Measurements from ENCODE around the gene HSPA12A.

Gene HSPA12A

GRCh38 chr10:116742367-116743265 lies at the start of gene HSPA12A:
TSS of gene HSPA12A (minus strand) at chr10:116742566. CDS start at chr10:116742469, 97 bp downstream.
- DNase-seq, result peak; percentile 33

- DNase-seq, result no peak
Measured at GRCh38 chr10:116791241-116791640, 48.9 kb upstream of the HSPA12A start.

- DNase-seq, result peak; percentile 20
Measured at GRCh38 chr10:116787893-116788665, 45.7 kb upstream of the HSPA12A start.

GRCh38 chr10:116787053-116787659 lies 44.8 kb upstream of the HSPA12A start:
- DNase-seq, result no peak

- no peak for DNase-seq
Measured at GRCh38 chr10:116785867-116786266, 43.5 kb upstream of the HSPA12A start.

GRCh38 chr10:116785282-116785681 lies 42.9 kb upstream of the HSPA12A start:
- DNase-seq, result no peak

GRCh38 chr10:116784651-116785050 lies 42.3 kb upstream of the HSPA12A start:
- no peak for DNase-seq

GRCh38 chr10:116784035-116784434 lies 41.7 kb upstream of the HSPA12A start:
- DNase-seq, result no peak

- no peak for DNase-seq
Measured at GRCh38 chr10:116783011-116783655, 40.8 kb upstream of the HSPA12A start.

- no peak for DNase-seq
Measured at GRCh38 chr10:116781370-116781884, 39.1 kb upstream of the HSPA12A start.

GRCh38 chr10:116780691-116781205 lies 38.4 kb upstream of the HSPA12A start:
- DNase-seq, result no peak

- DNase-seq, result no peak
Measured at GRCh38 chr10:116779076-116779687, 36.8 kb upstream of the HSPA12A start.

GRCh38 chr10:116777006-116777405 lies 34.6 kb upstream of the HSPA12A start:
- DNase-seq, result no peak

- DNase-seq, result no peak
Measured at GRCh38 chr10:116775488-116776400, 33.4 kb upstream of the HSPA12A start.

GRCh38 chr10:116774728-116775151 lies 32.4 kb upstream of the HSPA12A start:
- DNase-seq, result no peak

- DNase-seq, result no peak
Measured at GRCh38 chr10:116772909-116773705, 30.7 kb upstream of the HSPA12A start.

GRCh38 chr10:116771959-116772585 lies 29.7 kb upstream of the HSPA12A start:
- DNase-seq, result no peak

- DNase-seq, result peak; percentile 14
Measured at GRCh38 chr10:116771101-116771958, 29.0 kb upstream of the HSPA12A start.

All from amniotic stem cell (primary cell).